ENCODE measurements around the gene STAMBPL1.

DNA sequence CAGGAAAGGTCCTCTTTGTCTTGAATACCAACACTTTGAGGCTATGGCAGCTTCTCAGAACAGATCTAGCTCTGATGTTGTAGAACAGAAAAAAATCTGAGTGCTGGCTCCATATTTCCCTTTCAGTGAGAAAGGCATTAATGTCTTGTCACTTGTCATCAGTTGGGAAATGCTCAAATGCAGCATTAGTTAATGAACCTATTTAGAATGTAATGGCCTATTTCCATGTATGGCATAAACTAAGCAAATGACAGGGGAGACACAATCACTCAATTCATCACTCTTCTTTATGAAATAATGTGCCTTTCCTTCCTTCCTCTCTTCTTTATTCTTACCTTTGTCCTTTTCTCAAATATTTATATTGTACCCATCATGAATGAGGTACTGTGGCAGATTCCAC is 5.0 kb upstream of the STAMBPL1 start:
- no peak for TF ChIP-seq L3MBTL2 (conservative IDR thresholded peaks at IDR 0.05)
- no peak for TF ChIP-seq BHLHE40 (IDR thresholded peaks at IDR 0.05; ENCODE audit: borderline replicate concordance)
- TF ChIP-seq ARNT (IDR thresholded peaks at IDR 0.05) = no peak
- no peak for TF ChIP-seq HDGF (IDR thresholded peaks at IDR 0.05; ENCODE audit: borderline replicate concordance)
- no peak for TF ChIP-seq FOXA1 (IDR thresholded peaks at IDR 0.05)
- no peak for TF ChIP-seq FOXM1 (IDR thresholded peaks at IDR 0.05; ENCODE audit: borderline replicate concordance)
- no peak for TF ChIP-seq CTBP1 (IDR thresholded peaks at IDR 0.05; ENCODE audit: borderline replicate concordance)
- TF ChIP-seq NFRKB (IDR thresholded peaks at IDR 0.05) = no peak
- no peak for TF ChIP-seq SUZ12 (IDR thresholded peaks at IDR 0.05)
- TF ChIP-seq, protein P1, sequence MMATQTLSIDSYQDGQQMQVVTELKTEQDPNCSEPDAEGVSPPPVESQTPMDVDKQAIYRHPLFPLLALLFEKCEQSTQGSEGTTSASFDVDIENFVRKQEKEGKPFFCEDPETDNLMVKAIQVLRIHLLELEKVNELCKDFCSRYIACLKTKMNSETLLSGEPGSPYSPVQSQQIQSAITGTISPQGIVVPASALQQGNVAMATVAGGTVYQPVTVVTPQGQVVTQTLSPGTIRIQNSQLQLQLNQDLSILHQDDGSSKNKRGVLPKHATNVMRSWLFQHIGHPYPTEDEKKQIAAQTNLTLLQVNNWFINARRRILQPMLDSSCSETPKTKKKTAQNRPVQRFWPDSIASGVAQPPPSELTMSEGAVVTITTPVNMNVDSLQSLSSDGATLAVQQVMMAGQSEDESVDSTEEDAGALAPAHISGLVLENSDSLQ (IDR thresholded peaks at IDR 0.05) = no peak
